Activated CD4-positive, alpha-beta memory T cell treated with anti-CD3 and anti-CD28 coated beads for 36 hours (primary cell): Measurements from ENCODE around the gene LDLRAD2. TPM values are rescaled to one million over a fixed set of nuclear protein-coding genes. Genes with fewer than 3 reads are reported as not detected.

Experiments used
- CTCF ChIA-PET: fragments of 350-600 bp; sonication (Branson Sonifier 250); formaldehyde crosslinking; loops from one replicate; lab custom pipeline; 2021; ENCODE audit warnings: antibody characterized with exemption, inconsistent platforms; lab: Charles Lee
- POLR2A ChIA-PET: fragments of 350-600 bp; sonication (Branson Sonifier 250); formaldehyde crosslinking; loops from one replicate; lab custom pipeline; 2021; ENCODE audit warnings: antibody characterized with exemption; lab: Charles Lee
- DNase-seq: peaks from one replicate; pipeline ENCODE4 v3.0.0-alpha.2; 2020
- H3K27ac Mint-ChIP-seq: one replicate; pipeline ENCODE4 v1.8.0; 2021; ENCODE audit warnings: mixed read lengths
- H3K27me3 Mint-ChIP-seq: one replicate; pipeline ENCODE4 v1.8.0; 2021; ENCODE audit warnings: mixed read lengths
- H3K36me3 Mint-ChIP-seq: one replicate; pipeline ENCODE4 v1.8.0; 2021; ENCODE audit warnings: mixed read lengths
- H3K4me1 Mint-ChIP-seq: one replicate; pipeline ENCODE4 v1.8.0; 2021; ENCODE audit warnings: low read depth, mixed read lengths
- H3K4me3 Mint-ChIP-seq: one replicate; pipeline ENCODE4 v1.8.0; 2021; ENCODE audit warnings: mild to moderate bottlenecking, mixed read lengths
- H3K9me3 Mint-ChIP-seq: one replicate; pipeline ENCODE4 v1.8.0; 2021; ENCODE audit warnings: mixed read lengths
- intact Hi-C: fragments of 100-400 bp; cut with micrococcal nuclease; formaldehyde crosslinking; loops from one replicate; pipeline ENCODE4 v1.15.1; 2023
- total RNA-seq, 2 experiments: library from RNA; stranded (reverse); gene quantifications; one replicate each; pipeline ENCODE4 v1.2.3, GENCODE V29; 2021

Gene LDLRAD2
- total RNA-seq, 2 experiments from 2014 or later = not detected

- H3K27ac Mint-ChIP-seq = no peak overlapping the region
- POLR2A ChIA-PET = no interaction called here
- no peaks in the 10 kb centered on the region for H3K4me1 Mint-ChIP-seq
Measured at GRCh38 chr1:21861602-21862429, 49.8 kb downstream of the LDLRAD2 start.

GRCh38 chr1:21863981-21864380, 51.9 kb downstream of the LDLRAD2 start:
- ChIA-PET POLR2A (no interaction called here), CTCF (no interaction called here)
- Mint-ChIP-seq H3K4me3 (no peak overlapping the region), H3K27me3 (no peaks in the 10 kb centered on the region), H3K36me3 (no peaks in the 10 kb centered on the region), H3K4me1 (no peaks in the 10 kb centered on the region), H3K9me3 (no peaks in the 10 kb centered on the region), H3K27ac (no peak overlapping the region)
- intact Hi-C loops = no loop called here
- no peak for DNase-seq

More at GRCh38 chr1:21861602-21862429, 49.8 kb downstream of the LDLRAD2 start:
- H3K9me3 Mint-ChIP-seq = no peaks in the 10 kb centered on the region
- H3K36me3 Mint-ChIP-seq = no peaks in the 10 kb centered on the region
- H3K4me3 Mint-ChIP-seq = no peak overlapping the region
- no peak for DNase-seq
- intact Hi-C loops = no loop called here
- no peaks in the 10 kb centered on the region for H3K27me3 Mint-ChIP-seq
- CTCF ChIA-PET = no interaction called here

GRCh38 chr1:21864730-21865129, 52.7 kb downstream of the LDLRAD2 start:
- H3K4me1 Mint-ChIP-seq = no peaks in the 10 kb centered on the region
- DNase-seq = no peak
- no peak overlapping the region for H3K27ac Mint-ChIP-seq
- no peaks in the 10 kb centered on the region for H3K9me3 Mint-ChIP-seq
- H3K4me3 Mint-ChIP-seq = no peak overlapping the region
- CTCF ChIA-PET = no interaction called here
- H3K36me3 Mint-ChIP-seq = no peaks in the 10 kb centered on the region
- no peaks in the 10 kb centered on the region for H3K27me3 Mint-ChIP-seq
- intact Hi-C loops = no loop called here
- POLR2A ChIA-PET = no interaction called here

GRCh38 chr1:21865609-21865942, 53.5 kb downstream of the LDLRAD2 start:
- H3K9me3 Mint-ChIP-seq = no peaks in the 10 kb centered on the region
- H3K36me3 Mint-ChIP-seq = no peaks in the 10 kb centered on the region
- no peaks in the 10 kb centered on the region for H3K4me1 Mint-ChIP-seq
- intact Hi-C loops = no loop called here
- CTCF ChIA-PET = no interaction called here
- H3K4me3 Mint-ChIP-seq = no peak overlapping the region
- no peak for DNase-seq
- H3K27ac Mint-ChIP-seq = no peak overlapping the region
- no peaks in the 10 kb centered on the region for H3K27me3 Mint-ChIP-seq
- POLR2A ChIA-PET = no interaction called here

GRCh38 chr1:21865943-21866706, 54.1 kb downstream of the LDLRAD2 start:
- Mint-ChIP-seq H3K4me3 (no peak overlapping the region), H3K27ac (no peak overlapping the region), H3K4me1 (no peaks in the 10 kb centered on the region), H3K27me3 (no peaks in the 10 kb centered on the region), H3K36me3 (no peaks in the 10 kb centered on the region), H3K9me3 (no peaks in the 10 kb centered on the region)
- DNase-seq = no peak
- ChIA-PET CTCF (no interaction called here), POLR2A (no interaction called here)
- intact Hi-C loops = no loop called here

- Mint-ChIP-seq H3K27me3 (no peaks in the 10 kb centered on the region), H3K4me3 (no peak overlapping the region), H3K9me3 (no peaks in the 10 kb centered on the region), H3K27ac (no peak overlapping the region), H3K4me1 (no peaks in the 10 kb centered on the region), H3K36me3 (no peaks in the 10 kb centered on the region)
- ChIA-PET POLR2A (no interaction called here), CTCF (no interaction called here)
- intact Hi-C loops = no loop called here
- DNase-seq = no peak
Measured at GRCh38 chr1:21866707-21867043, 54.6 kb downstream of the LDLRAD2 start.

- no peak overlapping the region for H3K4me3 Mint-ChIP-seq
- ChIA-PET CTCF (no interaction called here), POLR2A (no interaction called here)
- no peaks in the 10 kb centered on the region for H3K4me1 Mint-ChIP-seq
- no peaks in the 10 kb centered on the region for H3K27me3 Mint-ChIP-seq
- no peak overlapping the region for H3K27ac Mint-ChIP-seq
- intact Hi-C loops = no loop called here
- no peak for DNase-seq
- no peaks in the 10 kb centered on the region for H3K36me3 Mint-ChIP-seq
- H3K9me3 Mint-ChIP-seq = no peaks in the 10 kb centered on the region
Measured at GRCh38 chr1:21867451-21867996, 55.5 kb downstream of the LDLRAD2 start.

- H3K27ac Mint-ChIP-seq = no peak overlapping the region
- no peak overlapping the region for H3K4me3 Mint-ChIP-seq
- POLR2A ChIA-PET = no interaction called here
- CTCF ChIA-PET = no interaction called here
- H3K9me3 Mint-ChIP-seq = no peaks in the 10 kb centered on the region
- no peaks in the 10 kb centered on the region for H3K36me3 Mint-ChIP-seq
- no peak for DNase-seq
- intact Hi-C loops = no loop called here
- H3K4me1 Mint-ChIP-seq = no peaks in the 10 kb centered on the region
- no peaks in the 10 kb centered on the region for H3K27me3 Mint-ChIP-seq
Measured at GRCh38 chr1:21868482-21868881, 56.4 kb downstream of the LDLRAD2 start.

- ChIA-PET CTCF (no interaction called here), POLR2A (no interaction called here)
- no peak for DNase-seq
- Mint-ChIP-seq H3K27ac (no peak overlapping the region), H3K4me1 (no peaks in the 10 kb centered on the region), H3K27me3 (no peaks in the 10 kb centered on the region), H3K4me3 (no peak overlapping the region), H3K9me3 (no peaks in the 10 kb centered on the region), H3K36me3 (no peaks in the 10 kb centered on the region)
- intact Hi-C loops = no loop called here
Measured at GRCh38 chr1:21868941-21869454, 56.9 kb downstream of the LDLRAD2 start.

GRCh38 chr1:21869620-21870121, 57.6 kb downstream of the LDLRAD2 start:
- intact Hi-C loops = no loop called here
- CTCF ChIA-PET = interaction anchor here (0.6 kb wide), 1 partner anchor 260 kb away, joined by 3 read pairs; no protein-coding TSS in a partner anchor
- Mint-ChIP-seq H3K4me3 (no peak overlapping the region), H3K27me3 (no peaks in the 10 kb centered on the region), H3K27ac (no peak overlapping the region), H3K36me3 (no peaks in the 10 kb centered on the region), H3K9me3 (no peaks in the 10 kb centered on the region), H3K4me1 (no peaks in the 10 kb centered on the region)
- no peak for DNase-seq
- POLR2A ChIA-PET = no interaction called here

GRCh38 chr1:21870611-21871010, 58.5 kb downstream of the LDLRAD2 start:
- CTCF ChIA-PET = no interaction called here
- Mint-ChIP-seq H3K27ac (no peak overlapping the region), H3K4me1 (no peaks in the 10 kb centered on the region), H3K36me3 (no peaks in the 10 kb centered on the region), H3K4me3 (no peak overlapping the region), H3K9me3 (no peaks in the 10 kb centered on the region), H3K27me3 (no peaks in the 10 kb centered on the region)
- intact Hi-C loops = no loop called here
- DNase-seq = no peak
- POLR2A ChIA-PET = no interaction called here

- intact Hi-C loops = no loop called here
- Mint-ChIP-seq H3K4me1 (no peaks in the 10 kb centered on the region), H3K27me3 (no peaks in the 10 kb centered on the region), H3K27ac (no peak overlapping the region), H3K4me3 (no peak overlapping the region), H3K9me3 (no peaks in the 10 kb centered on the region), H3K36me3 (no peaks in the 10 kb centered on the region)
- ChIA-PET POLR2A (no interaction called here), CTCF (no interaction called here)
- DNase-seq = no peak
Measured at GRCh38 chr1:21871943-21872342, 59.9 kb downstream of the LDLRAD2 start.
